ENCODE results near the gene BBOX1. TPM values are rescaled to one million over a fixed set of nuclear protein-coding genes. Genes with fewer than 3 reads are reported as not detected.

Gene BBOX1
- total RNA-seq, 4 donors from 2014 or later: not detected

DNA sequence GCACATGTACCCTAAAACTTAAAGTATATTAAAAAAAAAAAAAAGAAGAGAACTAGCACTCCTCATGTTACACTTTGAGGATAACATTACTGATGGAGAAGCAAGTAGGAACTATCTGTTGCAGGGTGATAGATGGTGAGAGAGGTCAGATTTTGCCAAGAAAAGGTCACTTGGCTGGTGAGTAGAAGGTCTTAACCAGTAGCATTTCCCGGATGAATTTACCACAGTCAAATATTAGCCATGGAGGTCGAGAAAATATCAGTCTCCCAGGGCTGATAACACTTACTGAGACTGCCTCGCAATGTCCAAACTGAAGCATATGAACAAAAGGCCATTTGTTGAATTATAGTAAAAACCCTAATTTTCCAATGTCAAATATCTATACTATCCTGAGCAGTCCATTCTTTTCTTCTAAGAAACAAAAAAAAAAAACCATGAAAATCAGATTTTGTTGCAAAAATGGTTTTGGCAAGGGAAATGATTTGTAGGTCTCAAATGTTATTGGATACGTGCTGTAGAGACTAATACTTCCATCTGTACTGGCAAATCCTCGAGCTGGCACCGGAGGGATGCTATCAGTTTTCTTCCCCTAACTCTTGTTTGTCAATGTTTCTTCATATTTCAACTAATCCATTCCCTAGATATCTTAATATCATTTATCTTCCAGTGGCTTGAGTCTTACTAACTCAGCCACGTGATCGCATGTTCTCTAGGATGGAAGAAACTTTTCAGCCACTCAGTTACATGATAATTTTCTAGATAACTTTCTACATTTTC, 14.5 kb upstream of the BBOX1 start:
- TF ChIP-seq, protein P1, sequence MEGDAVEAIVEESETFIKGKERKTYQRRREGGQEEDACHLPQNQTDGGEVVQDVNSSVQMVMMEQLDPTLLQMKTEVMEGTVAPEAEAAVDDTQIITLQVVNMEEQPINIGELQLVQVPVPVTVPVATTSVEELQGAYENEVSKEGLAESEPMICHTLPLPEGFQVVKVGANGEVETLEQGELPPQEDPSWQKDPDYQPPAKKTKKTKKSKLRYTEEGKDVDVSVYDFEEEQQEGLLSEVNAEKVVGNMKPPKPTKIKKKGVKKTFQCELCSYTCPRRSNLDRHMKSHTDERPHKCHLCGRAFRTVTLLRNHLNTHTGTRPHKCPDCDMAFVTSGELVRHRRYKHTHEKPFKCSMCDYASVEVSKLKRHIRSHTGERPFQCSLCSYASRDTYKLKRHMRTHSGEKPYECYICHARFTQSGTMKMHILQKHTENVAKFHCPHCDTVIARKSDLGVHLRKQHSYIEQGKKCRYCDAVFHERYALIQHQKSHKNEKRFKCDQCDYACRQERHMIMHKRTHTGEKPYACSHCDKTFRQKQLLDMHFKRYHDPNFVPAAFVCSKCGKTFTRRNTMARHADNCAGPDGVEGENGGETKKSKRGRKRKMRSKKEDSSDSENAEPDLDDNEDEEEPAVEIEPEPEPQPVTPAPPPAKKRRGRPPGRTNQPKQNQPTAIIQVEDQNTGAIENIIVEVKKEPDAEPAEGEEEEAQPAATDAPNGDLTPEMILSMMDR (IDR thresholded peaks at IDR 0.05): no peak
- ATAC-seq (ENCODE audit: low FRiP score) (no peak), DNase-seq (ENCODE audit: low spot score) (no peak)

DNA sequence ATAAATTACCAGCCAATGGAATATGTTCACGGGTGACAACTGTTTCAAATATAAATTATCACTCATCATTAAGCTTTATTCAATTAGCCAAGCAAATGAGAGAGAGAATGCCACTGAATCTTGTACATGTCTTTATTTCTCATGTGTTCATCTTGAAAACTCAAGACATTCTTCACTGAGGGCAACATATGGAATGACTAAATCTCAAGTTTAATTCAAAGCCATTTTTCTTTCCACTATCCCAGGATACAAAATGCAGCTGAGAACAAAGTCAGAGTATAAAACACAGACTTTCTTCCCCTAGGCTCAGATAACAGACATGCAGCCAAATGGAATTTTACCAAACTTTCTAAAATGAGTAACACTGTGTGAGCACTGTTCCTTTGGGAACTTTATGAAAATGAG, 12.1 kb upstream of the BBOX1 start:
- DNase-seq (ENCODE audit: low spot score): no peak
- ATAC-seq (ENCODE audit: low FRiP score): no peak
- TF ChIP-seq, protein P1 (IDR thresholded peaks at IDR 0.05): no peak

DNA sequence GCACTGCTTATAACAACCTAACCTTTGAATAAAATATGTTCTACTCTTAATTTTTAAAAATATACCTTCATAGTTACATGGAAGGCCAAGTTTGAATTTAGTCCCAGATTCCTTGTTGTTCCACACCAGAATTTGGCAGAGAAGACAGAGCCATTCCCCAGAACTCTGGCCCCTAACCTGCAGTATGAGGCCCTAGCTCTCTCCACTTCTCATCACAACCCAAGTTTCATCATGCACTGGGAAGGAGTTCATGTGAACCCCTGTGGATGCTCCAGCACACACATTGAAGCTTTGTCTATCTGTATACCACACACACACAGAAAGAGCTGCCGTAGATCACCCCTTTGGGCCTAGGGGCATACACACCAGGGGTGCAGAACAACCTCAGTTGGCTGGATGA, 10.6 kb upstream of the BBOX1 start:
- ATAC-seq (ENCODE audit: low FRiP score) (no peak), DNase-seq (ENCODE audit: low spot score) (no peak)
- TF ChIP-seq, protein P1 (IDR thresholded peaks at IDR 0.05): no peak

DNA sequence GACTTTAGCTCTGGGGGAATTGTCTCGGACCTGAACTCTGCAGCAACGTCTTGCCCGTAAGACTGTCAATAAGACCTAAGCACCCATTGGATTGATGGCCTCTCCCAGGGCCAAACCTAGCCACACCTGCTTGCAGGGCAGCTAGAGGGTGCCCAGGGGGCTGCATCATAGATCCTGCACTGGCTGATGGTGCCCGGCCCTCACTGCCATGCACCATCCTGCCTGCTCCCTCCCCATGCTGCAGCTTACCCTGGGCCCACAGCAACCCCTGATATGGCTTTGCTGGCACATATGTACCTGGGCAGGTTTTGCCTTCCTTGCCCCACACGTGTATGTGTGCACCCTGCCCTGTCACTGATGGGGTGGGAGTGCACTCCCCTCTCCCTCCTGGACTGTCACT, 8.9 kb upstream of the BBOX1 start:
- ATAC-seq (ENCODE audit: low FRiP score) (no peak), DNase-seq (ENCODE audit: low spot score) (no peak)
- TF ChIP-seq, protein P1 (IDR thresholded peaks at IDR 0.05): no peak

DNA sequence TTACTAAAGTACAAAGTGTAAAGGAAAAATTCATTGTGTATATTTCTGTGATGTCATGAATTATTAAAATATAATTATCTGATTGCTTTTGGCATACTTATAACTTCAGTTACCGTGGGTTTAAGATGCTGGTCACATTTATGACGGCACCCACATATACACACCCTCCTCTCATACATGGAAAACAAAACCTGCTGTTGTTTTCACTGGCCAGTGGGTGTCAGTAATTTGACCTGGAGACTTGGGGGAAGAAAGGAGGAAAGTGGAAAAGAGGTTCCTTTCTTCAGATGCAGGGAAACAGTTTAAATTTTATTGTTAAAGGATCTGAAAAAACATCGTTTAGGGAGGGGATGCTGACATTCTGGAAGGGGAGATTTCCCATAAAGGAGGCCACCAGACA, 742 bp upstream of the BBOX1 start:
- no peak for ATAC-seq (ENCODE audit: low FRiP score)
- TF ChIP-seq, protein P1 (IDR thresholded peaks at IDR 0.05): no peak
- DNase-seq (ENCODE audit: low spot score): no peak

DNA sequence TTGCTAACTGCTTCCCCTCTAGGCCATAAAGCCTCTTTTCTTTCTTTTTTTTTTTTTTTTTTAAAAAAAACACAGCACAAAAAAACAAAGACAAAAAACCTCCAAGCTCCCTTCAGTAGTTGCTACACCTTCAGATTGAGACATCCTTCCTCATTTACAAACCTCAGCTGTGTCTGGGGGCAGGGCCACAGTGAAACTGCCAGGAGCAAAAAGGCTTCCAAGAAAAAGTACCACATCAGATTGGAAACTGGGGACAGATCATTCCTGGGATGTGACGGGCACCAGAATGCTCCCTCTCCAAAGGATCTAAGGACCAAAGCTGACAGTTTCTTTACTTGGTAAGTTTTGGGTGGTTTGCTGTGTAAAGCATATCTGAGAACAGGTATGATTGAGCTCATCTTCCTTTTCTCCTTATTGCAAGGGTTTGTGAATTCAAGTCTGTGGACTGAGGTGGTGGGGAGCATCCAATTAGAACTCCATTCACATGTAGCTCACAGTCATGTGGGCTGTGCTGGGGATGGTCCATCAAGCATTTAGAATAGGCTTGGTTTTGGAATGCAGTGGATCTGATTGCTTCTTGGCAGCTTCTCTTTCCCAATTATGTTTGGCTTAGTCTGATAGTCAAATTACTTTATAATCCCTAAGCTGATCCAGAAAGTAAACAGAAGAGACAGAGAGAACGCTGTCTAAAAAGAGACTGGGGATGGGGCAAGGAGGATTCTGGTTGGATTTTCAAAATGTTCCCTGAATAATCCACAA, 705 bp downstream of the BBOX1 start:
- TF ChIP-seq, protein P1 (IDR thresholded peaks at IDR 0.05): no peak
- DNase-seq (ENCODE audit: low spot score) (no peak), ATAC-seq (ENCODE audit: low FRiP score) (no peak)
